Activated CD4-positive, alpha-beta T cell treated with anti-CD3 and anti-CD28 coated beads for 36 hours (primary cell): ENCODE measurements around the gene RPS6KL1. TPM values are rescaled to one million over a fixed set of nuclear protein-coding genes. Genes with fewer than 3 reads are reported as not detected.

ENCODE experiments used
- ATAC-seq: fragments of 200-7000 bp; cut with Tn5 transposase; one replicate; pipeline ENCODE4 v1.10.0; 2021; ENCODE audit warnings: mild to moderate bottlenecking, moderate library complexity
- CTCF ChIA-PET: fragments of 350-600 bp; sonication (Branson Sonifier 250); formaldehyde crosslinking; loops from one replicate; lab custom pipeline; 2021; ENCODE audit warnings: antibody characterized with exemption; lab: Charles Lee
- POLR2A ChIA-PET: fragments of 350-600 bp; sonication (Branson Sonifier 250); formaldehyde crosslinking; loops from one replicate; lab custom pipeline; 2021; ENCODE audit warnings: antibody characterized with exemption, inconsistent platforms; lab: Charles Lee
- DNase-seq: peaks from one replicate; pipeline ENCODE4 v3.0.0-alpha.2; 2020
- H3K27ac Mint-ChIP-seq: one replicate; pipeline ENCODE4 v1.8.0; 2021; ENCODE audit warnings: mixed read lengths
- H3K27me3 Mint-ChIP-seq: one replicate; pipeline ENCODE4 v1.8.0; 2021; ENCODE audit warnings: mixed read lengths
- H3K36me3 Mint-ChIP-seq: one replicate; pipeline ENCODE4 v1.8.0; 2021; ENCODE audit warnings: low read depth, mixed read lengths
- H3K4me1 Mint-ChIP-seq: one replicate; pipeline ENCODE4 v1.8.0; 2021; ENCODE audit warnings: mixed read lengths
- H3K4me3 Mint-ChIP-seq: one replicate; pipeline ENCODE4 v1.8.0; 2021; ENCODE audit warnings: mild to moderate bottlenecking, moderate library complexity, mixed read lengths
- H3K9me3 Mint-ChIP-seq: one replicate; pipeline ENCODE4 v1.8.0; 2021; ENCODE audit warnings: low read depth, mixed read lengths
- intact Hi-C, 2 experiments: fragments of 100-400 bp; cut with DNase I in 1 of 2; cut with micrococcal nuclease in 1 of 2; formaldehyde crosslinking; loops; one replicate each; pipeline versions ENCODE4 v1.14.2 to v1.15.1; 2022 to 2024; cut with DNase I, micrococcal nuclease
- total RNA-seq, 2 experiments: library from RNA; stranded (reverse); gene quantifications; one replicate each; pipeline ENCODE4 v1.2.3, GENCODE V29; 2021

RPS6KL1 gene
- total RNA-seq, 2 experiments from 2014 or later: 5.6 to 6.0 TPM

GRCh38 chr14:74911704-74912103, 11.4 kb downstream of the RPS6KL1 start:
- Mint-ChIP-seq H3K4me3 (no peak overlapping the region), H3K27ac (no peak overlapping the region), H3K9me3 (no peaks in the 10 kb centered on the region), H3K4me1 (no peaks in the 10 kb centered on the region), H3K27me3 (no peaks in the 10 kb centered on the region), H3K36me3 (no peaks in the 10 kb centered on the region)
- CTCF ChIA-PET: interaction anchor here (1.0 to 2.2 kb wide), 4 partner anchors 50 to 303 kb away, joined by 3 to 8 read pairs (median 4); no protein-coding TSS in a partner anchor
- DNase-seq: no peak
- POLR2A ChIA-PET: interaction anchor here (1.0 kb wide), 1 partner anchor 24 kb away, joined by 3 read pairs; no protein-coding TSS in a partner anchor
- no peak for ATAC-seq
- intact Hi-C loops: no loop called here

GRCh38 chr14:74911221-74911620, 11.8 kb downstream of the RPS6KL1 start:
- intact Hi-C loops: no loop called here
- ChIA-PET CTCF (interaction anchor here (0.6 to 2.2 kb wide), 5 partner anchors 26 to 302 kb away, joined by 3 to 8 read pairs (median 3); no protein-coding TSS in a partner anchor), POLR2A (interaction anchor here (0.6 kb wide), 1 partner anchor 189 kb away, joined by 5 read pairs; no protein-coding TSS in a partner anchor)
- Mint-ChIP-seq H3K27ac (no peak overlapping the region), H3K4me1 (no peaks in the 10 kb centered on the region), H3K27me3 (no peaks in the 10 kb centered on the region), H3K36me3 (no peaks in the 10 kb centered on the region), H3K4me3 (no peak overlapping the region), H3K9me3 (no peaks in the 10 kb centered on the region)
- no peak for DNase-seq
- no peak for ATAC-seq

- H3K36me3 Mint-ChIP-seq: peaks cover 3% of the 10 kb centered on the region
- H3K4me1 Mint-ChIP-seq: no peaks in the 10 kb centered on the region
- CTCF ChIA-PET: interaction anchor here (0.6 to 6.9 kb wide), 5 partner anchors 26 to 178 kb away, joined by 3 to 250 read pairs (median 4); no protein-coding TSS in a partner anchor
- H3K4me3 Mint-ChIP-seq: no peak overlapping the region
- DNase-seq (no peak), ATAC-seq (no peak)
- POLR2A ChIA-PET: interaction anchor here (0.5 to 0.7 kb wide), 3 partner anchors 19 to 189 kb away, joined by 3 to 5 read pairs (median 3); no protein-coding TSS in a partner anchor
- H3K27me3 Mint-ChIP-seq: no peaks in the 10 kb centered on the region
- intact Hi-C loops: no loop called here
- H3K27ac Mint-ChIP-seq: no peak overlapping the region
- H3K9me3 Mint-ChIP-seq: no peaks in the 10 kb centered on the region
Observed at GRCh38 chr14:74910556-74910955, 12.5 kb downstream of the RPS6KL1 start.

GRCh38 chr14:74909911-74910310, 13.1 kb downstream of the RPS6KL1 start:
- H3K27ac Mint-ChIP-seq: no peak overlapping the region
- H3K9me3 Mint-ChIP-seq: no peaks in the 10 kb centered on the region
- ATAC-seq: no peak
- peaks cover 9% of the 10 kb centered on the region for H3K36me3 Mint-ChIP-seq
- POLR2A ChIA-PET: interaction anchor here (0.6 kb wide), 1 partner anchor 36 kb away, joined by 8 read pairs; no protein-coding TSS in a partner anchor
- H3K4me3 Mint-ChIP-seq: no peak overlapping the region
- H3K4me1 Mint-ChIP-seq: no peaks in the 10 kb centered on the region
- intact Hi-C loops: no loop called here
- no peak for DNase-seq
- no peaks in the 10 kb centered on the region for H3K27me3 Mint-ChIP-seq
- CTCF ChIA-PET: interaction anchor here (6.9 kb wide), 1 partner anchor 50 kb away, joined by 250 read pairs; no protein-coding TSS in a partner anchor

- POLR2A ChIA-PET: interaction anchor here (0.6 kb wide), 1 partner anchor 36 kb away, joined by 8 read pairs; no protein-coding TSS in a partner anchor
- Mint-ChIP-seq H3K27me3 (no peaks in the 10 kb centered on the region), H3K4me1 (no peaks in the 10 kb centered on the region), H3K9me3 (no peaks in the 10 kb centered on the region), H3K27ac (no peak overlapping the region), H3K36me3 (peaks cover 9% of the 10 kb centered on the region), H3K4me3 (no peak overlapping the region)
- DNase-seq: no peak
- intact Hi-C loops: no loop called here
- no peak for ATAC-seq
- CTCF ChIA-PET: interaction anchor here (6.9 kb wide), 1 partner anchor 49 kb away, joined by 250 read pairs; no protein-coding TSS in a partner anchor
Observed at GRCh38 chr14:74909501-74909900, 13.6 kb downstream of the RPS6KL1 start.

GRCh38 chr14:74908861-74909341, 14.2 kb downstream of the RPS6KL1 start:
- Mint-ChIP-seq H3K36me3 (peaks cover 13% of the 10 kb centered on the region), H3K27me3 (no peaks in the 10 kb centered on the region), H3K27ac (no peak overlapping the region), H3K4me1 (no peaks in the 10 kb centered on the region), H3K4me3 (no peak overlapping the region), H3K9me3 (no peaks in the 10 kb centered on the region)
- intact Hi-C loops: no loop called here
- ChIA-PET CTCF (interaction anchor here (6.7 to 6.9 kb wide), 2 partner anchors 28 to 49 kb away, joined by 98 to 250 read pairs; partner anchors contain the start of genes DLST and PROX2), POLR2A (no interaction called here)
- ATAC-seq: no peak
- DNase-seq: no peak

- Mint-ChIP-seq H3K36me3 (peaks cover 19% of the 10 kb centered on the region), H3K4me3 (no peak overlapping the region), H3K27ac (no peak overlapping the region), H3K4me1 (no peaks in the 10 kb centered on the region), H3K9me3 (no peaks in the 10 kb centered on the region), H3K27me3 (no peaks in the 10 kb centered on the region)
- CTCF ChIA-PET: interaction anchor here (0.7 to 6.9 kb wide), 7 partner anchors 15 to 304 kb away, joined by 3 to 250 read pairs (median 4); partner anchors contain the start of genes DLST, PROX2 and RPS6KL1
- intact Hi-C loops: no loop called here
- DNase-seq (no peak), ATAC-seq (no peak)
- POLR2A ChIA-PET: interaction anchor here (0.5 kb wide), 1 partner anchor 178 kb away, joined by 6 read pairs; no protein-coding TSS in a partner anchor
Observed at GRCh38 chr14:74907744-74908143, 15.3 kb downstream of the RPS6KL1 start.

GRCh38 chr14:74906925-74907521, 16.0 kb downstream of the RPS6KL1 start:
- ATAC-seq (no peak), DNase-seq (no peak)
- CTCF ChIA-PET: interaction anchor here (0.6 to 6.9 kb wide), 13 partner anchors 16 to 298 kb away, joined by 3 to 250 read pairs (median 4); partner anchors contain the start of genes DLST, PROX2 and RPS6KL1
- Mint-ChIP-seq H3K4me3 (no peak overlapping the region), H3K9me3 (no peaks in the 10 kb centered on the region), H3K27me3 (no peaks in the 10 kb centered on the region), H3K27ac (no peak overlapping the region), H3K36me3 (peaks cover 19% of the 10 kb centered on the region), H3K4me1 (no peaks in the 10 kb centered on the region)
- POLR2A ChIA-PET: interaction anchor here (1.0 kb wide), 1 partner anchor 14 kb away, joined by 4 read pairs; no protein-coding TSS in a partner anchor
- intact Hi-C loops: no loop called here

- H3K4me1 Mint-ChIP-seq: no peaks in the 10 kb centered on the region
- POLR2A ChIA-PET: interaction anchor here (0.8 kb wide), 1 partner anchor 44 kb away, joined by 3 read pairs; no protein-coding TSS in a partner anchor
- intact Hi-C loops: loop anchor here (1.0 to 2.0 kb wide), 2 partner anchors 44 to 293 kb away; partner anchors contain the start of gene LTBP2 (in 1 of the 2)
- peaks cover 22% of the 10 kb centered on the region for H3K36me3 Mint-ChIP-seq
- no peaks in the 10 kb centered on the region for H3K9me3 Mint-ChIP-seq
- DNase-seq (peak; percentile 88), ATAC-seq (peak; percentile 79)
- H3K27ac Mint-ChIP-seq: peak overlapping the region; percentile 63
- no peaks in the 10 kb centered on the region for H3K27me3 Mint-ChIP-seq
- CTCF ChIA-PET: interaction anchor here (0.6 to 6.9 kb wide), 41 partner anchors 9 to 663 kb away, joined by 3 to 250 read pairs (median 4); partner anchors contain the start of genes DLST, ISCA2, NPC2 and PROX2
- no peak overlapping the region for H3K4me3 Mint-ChIP-seq
Observed at GRCh38 chr14:74905595-74906142, 17.4 kb downstream of the RPS6KL1 start.

GRCh38 chr14:74904635-74905503, 18.2 kb downstream of the RPS6KL1 start:
- peak overlapping the region; percentile 75 for H3K27ac Mint-ChIP-seq
- H3K36me3 Mint-ChIP-seq: peaks cover 26% of the 10 kb centered on the region
- no peak overlapping the region for H3K4me3 Mint-ChIP-seq
- no peaks in the 10 kb centered on the region for H3K27me3 Mint-ChIP-seq
- ATAC-seq (no peak), DNase-seq (no peak)
- ChIA-PET POLR2A (no interaction called here), CTCF (interaction anchor here (0.6 to 6.9 kb wide), 31 partner anchors 8 to 521 kb away, joined by 3 to 250 read pairs (median 4); partner anchors contain the start of genes DLST, ISCA2, NPC2 and PROX2)
- intact Hi-C loops: loop anchor here (1.0 to 2.0 kb wide), 2 partner anchors 44 to 292 kb away; partner anchors contain the start of gene LTBP2 (in 1 of the 2)
- H3K4me1 Mint-ChIP-seq: no peaks in the 10 kb centered on the region
- H3K9me3 Mint-ChIP-seq: no peaks in the 10 kb centered on the region
